CD4-positive, alpha-beta T cell treated with Interleukin-15 for 1 hour (primary cell): Measurements from ENCODE around the gene NCAM1.

ENCODE experiments used
- DNase-seq: peaks from one replicate; pipeline ENCODE4 v3.0.0-alpha.2; 2020

NCAM1 gene

GRCh38 chr11:113322158-113322557 lies 360.9 kb downstream of the NCAM1 start:
- no peak for DNase-seq

DNA sequence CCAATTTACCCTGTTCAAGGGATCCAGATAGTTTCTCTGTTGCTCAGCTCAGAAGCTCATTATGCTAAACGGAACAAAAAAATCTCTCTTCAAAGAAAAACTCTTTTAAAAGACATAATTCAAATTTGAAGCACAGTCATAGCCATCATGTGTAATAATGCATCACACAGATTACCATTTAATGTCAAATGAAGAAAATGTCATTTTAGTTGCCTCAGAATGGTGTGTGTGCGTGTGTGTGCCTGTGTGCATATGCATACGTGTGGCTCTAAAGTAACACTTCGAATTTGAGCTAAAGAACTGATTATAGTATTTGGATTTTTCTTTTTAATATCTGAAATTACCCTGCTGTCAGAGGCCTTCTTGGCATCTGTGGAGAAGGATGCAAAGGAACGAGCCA lies 363.0 kb downstream of the NCAM1 start:
- DNase-seq: no peak
